ENCODE measurements around the gene ABCA2. TPM values are rescaled to one million over a fixed set of nuclear protein-coding genes. Genes with fewer than 3 reads are reported as not detected.

The ABCA2 gene
- total and polyA plus RNA-seq, 2 experiments from 2014 or later = 7.0 to 16.0 TPM

- TF ChIP-seq REST (IDR thresholded peaks at IDR 0.05; ENCODE audit: unreplicated experiment) (no peak), CREB1 (CRISPR knock-in tag; IDR thresholded peaks at IDR 0.05; ENCODE audit: low read depth) (no peak), ETS1 (IDR thresholded peaks at IDR 0.05) (no peak), CTCF (conservative IDR thresholded peaks at IDR 0.05; ENCODE audit: low read depth in 2 of 2) (no peak), NANOG (IDR thresholded peaks at IDR 0.05; ENCODE audit: borderline replicate concordance) (no peak), EZH2phosphoT487 (IDR thresholded peaks at IDR 0.05; ENCODE audit: unreplicated experiment) (no peak), ZNF331 (CRISPR knock-in tag; IDR thresholded peaks at IDR 0.05; ENCODE audit: low read depth) (no peak), JUNB (IDR thresholded peaks at IDR 0.05; ENCODE audit: unreplicated experiment) (no peak), POLR2AphosphoS5 (IDR thresholded peaks at IDR 0.05; ENCODE audit: low read depth) (no peak)
Observed at GRCh38 chr9:137002646-137003041, 25.4 kb downstream of the ABCA2 start (continued).

- ATAC-seq = no peak
- no peak overlapping the region for H3K4me2 ChIP-seq
- peaks cover 6% of the 10 kb centered on the region; the same call in 2 of the 3 replicates for H3K36me3 Mint-ChIP-seq (ENCODE audit: low read depth)
- TF ChIP-seq REST (IDR thresholded peaks at IDR 0.05; ENCODE audit: unreplicated experiment) (no peak), CREB1 (CRISPR knock-in tag; IDR thresholded peaks at IDR 0.05; ENCODE audit: low read depth) (no peak), POLR2AphosphoS5 (IDR thresholded peaks at IDR 0.05; ENCODE audit: low read depth) (no peak), STAT1 (IDR thresholded peaks at IDR 0.05; ENCODE audit: unreplicated experiment) (no peak), JUNB (IDR thresholded peaks at IDR 0.05; ENCODE audit: unreplicated experiment) (no peak), NANOG (IDR thresholded peaks at IDR 0.05; ENCODE audit: borderline replicate concordance) (no peak), ZNF331 (CRISPR knock-in tag; IDR thresholded peaks at IDR 0.05; ENCODE audit: low read depth) (no peak), ETS1 (IDR thresholded peaks at IDR 0.05) (no peak), ZNF114 (CRISPR knock-in tag; IDR thresholded peaks at IDR 0.05) (no peak), CTCF (conservative IDR thresholded peaks at IDR 0.05; ENCODE audit: low read depth in 2 of 2) (no peak), EZH2phosphoT487 (IDR thresholded peaks at IDR 0.05; ENCODE audit: unreplicated experiment) (no peak)
Observed at GRCh38 chr9:137001857-137002645, 26.0 kb downstream of the ABCA2 start.

More at GRCh38 chr9:137001857-137002645, 26.0 kb downstream of the ABCA2 start:
- Mint-ChIP-seq H3K9me3 (peaks cover 19% of the 10 kb centered on the region), H3K27ac (no peak overlapping the region), H3K4me1 (peaks cover 3% of the 10 kb centered on the region), H3K27me3 (ENCODE audit: insufficient read depth, low read depth, poor library complexity) (peaks cover 7% of the 10 kb centered on the region), H3K4me3 (no peak overlapping the region)
- Histone ChIP-seq H3K27me3 (ENCODE audit: insufficient read depth) (peaks cover 9% of the 10 kb centered on the region; the same call in 1 of the 2 replicates), H3K27ac (ENCODE audit: low read depth) (no peak overlapping the region), H3K79me2 (replicated peaks; ENCODE audit: insufficient read depth) (no peaks in the 10 kb centered on the region), H2AFZ (no peak overlapping the region), H3K9me2 (ENCODE audit: insufficient read depth) (no peaks in the 10 kb centered on the region), H4K20me1 (replicated peaks; ENCODE audit: insufficient read depth) (no peaks in the 10 kb centered on the region), H3K4me1 (ENCODE audit: insufficient read depth) (peaks cover 3% of the 10 kb centered on the region; the same call in 1 of the 2 replicates), H3F3A (replicated peaks; ENCODE audit: low read depth) (no peaks in the 10 kb centered on the region), H3K36me3 (ENCODE audit: insufficient read depth) (no peaks in the 10 kb centered on the region), H3K4me3 (no peak overlapping the region)
- no peak for DNase-seq (ENCODE audit: low spot score)
